ENCODE results near the gene NID2.

NID2 gene

DNA sequence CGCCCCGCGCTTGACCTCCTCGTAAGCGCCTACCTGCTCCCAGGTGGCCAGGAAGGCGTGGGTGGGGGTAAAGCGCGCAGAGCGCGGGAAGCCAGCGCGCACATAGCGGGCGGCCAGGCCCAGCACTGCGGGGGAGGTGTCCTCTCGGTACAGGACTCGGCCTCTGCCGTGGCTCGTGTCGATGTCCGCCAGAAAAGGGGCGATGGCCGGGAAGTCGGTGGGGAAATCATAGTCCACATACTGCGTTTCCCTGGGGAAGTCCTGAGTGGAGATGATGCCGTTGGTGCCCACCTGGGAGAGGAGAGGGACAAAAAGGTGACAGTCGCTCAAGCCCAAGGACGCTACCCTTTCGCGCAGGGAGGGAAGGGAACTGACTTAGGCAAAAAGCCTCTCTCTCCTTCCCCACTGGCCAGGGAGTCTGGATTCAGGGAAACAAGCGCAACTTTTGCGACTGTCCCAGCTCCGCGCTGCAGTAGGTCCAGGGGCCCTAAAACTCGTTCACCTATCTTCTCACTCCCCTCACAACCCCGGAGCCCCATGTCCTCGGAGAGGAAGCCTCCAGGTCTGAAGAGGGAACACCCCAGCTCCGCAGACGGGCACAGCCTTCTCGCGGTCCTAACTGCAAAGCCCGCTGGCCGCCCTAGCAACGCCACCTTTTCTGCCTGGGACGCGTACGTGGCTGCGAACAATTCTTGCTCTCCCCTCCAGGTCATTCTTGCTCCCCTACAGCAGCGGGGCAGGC lies 815 bp downstream of the NID2 start:
- H3K4me3 ChIP-seq (ENCODE audit: low read depth, low read length), result no peak overlapping the region
- TF ChIP-seq, protein P1, sequence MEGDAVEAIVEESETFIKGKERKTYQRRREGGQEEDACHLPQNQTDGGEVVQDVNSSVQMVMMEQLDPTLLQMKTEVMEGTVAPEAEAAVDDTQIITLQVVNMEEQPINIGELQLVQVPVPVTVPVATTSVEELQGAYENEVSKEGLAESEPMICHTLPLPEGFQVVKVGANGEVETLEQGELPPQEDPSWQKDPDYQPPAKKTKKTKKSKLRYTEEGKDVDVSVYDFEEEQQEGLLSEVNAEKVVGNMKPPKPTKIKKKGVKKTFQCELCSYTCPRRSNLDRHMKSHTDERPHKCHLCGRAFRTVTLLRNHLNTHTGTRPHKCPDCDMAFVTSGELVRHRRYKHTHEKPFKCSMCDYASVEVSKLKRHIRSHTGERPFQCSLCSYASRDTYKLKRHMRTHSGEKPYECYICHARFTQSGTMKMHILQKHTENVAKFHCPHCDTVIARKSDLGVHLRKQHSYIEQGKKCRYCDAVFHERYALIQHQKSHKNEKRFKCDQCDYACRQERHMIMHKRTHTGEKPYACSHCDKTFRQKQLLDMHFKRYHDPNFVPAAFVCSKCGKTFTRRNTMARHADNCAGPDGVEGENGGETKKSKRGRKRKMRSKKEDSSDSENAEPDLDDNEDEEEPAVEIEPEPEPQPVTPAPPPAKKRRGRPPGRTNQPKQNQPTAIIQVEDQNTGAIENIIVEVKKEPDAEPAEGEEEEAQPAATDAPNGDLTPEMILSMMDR (IDR thresholded peaks at IDR 0.05; ENCODE audit: borderline replicate concordance, insufficient read depth, low read depth, low read length), result no peak

DNA sequence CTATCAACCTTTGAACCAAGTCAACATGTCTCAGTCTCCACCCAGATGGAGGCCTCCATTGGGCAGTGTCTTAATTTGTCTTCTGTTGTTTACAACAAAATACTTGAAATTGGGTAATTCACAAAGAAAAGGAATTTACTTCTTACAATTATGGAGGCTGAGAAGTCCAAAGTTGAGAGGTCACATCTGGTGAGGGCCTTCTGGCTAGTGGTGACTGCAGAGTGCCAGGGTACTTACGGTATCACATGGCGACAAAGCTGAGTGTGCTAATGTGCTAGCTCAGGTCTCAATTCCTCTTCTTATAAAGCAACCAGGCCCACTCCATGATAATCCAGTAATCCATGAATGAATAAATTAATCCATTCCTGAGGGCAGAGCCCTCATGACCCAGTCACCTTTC lies 4.7 kb downstream of the NID2 start:
- TF ChIP-seq, protein P1 (IDR thresholded peaks at IDR 0.05; ENCODE audit: borderline replicate concordance, insufficient read depth, low read depth, low read length), result no peak
- H3K4me3 ChIP-seq (ENCODE audit: low read depth, low read length), result no peak overlapping the region

DNA sequence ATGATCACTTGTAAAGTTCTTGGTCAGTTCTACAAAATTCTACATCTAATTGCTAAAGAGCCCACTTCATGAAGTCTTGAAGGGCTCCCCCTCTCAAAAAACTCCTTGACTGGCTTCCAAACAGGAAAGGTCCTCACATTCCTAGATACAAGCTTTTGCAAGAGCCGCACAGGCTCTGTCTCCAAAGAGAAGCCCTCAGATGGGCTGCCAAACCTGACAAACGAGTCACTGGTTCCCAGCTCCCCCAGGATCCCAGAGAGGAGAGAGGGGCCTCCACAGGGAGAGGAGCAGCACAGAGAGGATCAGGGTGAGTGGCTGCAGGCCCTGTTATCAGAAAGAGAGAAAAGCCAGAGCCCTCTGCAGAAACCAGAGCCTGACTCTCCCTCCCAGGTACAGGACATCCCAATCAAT lies 5.8 kb downstream of the NID2 start:
- TF ChIP-seq, protein P1 (IDR thresholded peaks at IDR 0.05; ENCODE audit: borderline replicate concordance, insufficient read depth, low read depth, low read length), result no peak
- H3K4me3 ChIP-seq (ENCODE audit: low read depth, low read length), result no peak overlapping the region

DNA sequence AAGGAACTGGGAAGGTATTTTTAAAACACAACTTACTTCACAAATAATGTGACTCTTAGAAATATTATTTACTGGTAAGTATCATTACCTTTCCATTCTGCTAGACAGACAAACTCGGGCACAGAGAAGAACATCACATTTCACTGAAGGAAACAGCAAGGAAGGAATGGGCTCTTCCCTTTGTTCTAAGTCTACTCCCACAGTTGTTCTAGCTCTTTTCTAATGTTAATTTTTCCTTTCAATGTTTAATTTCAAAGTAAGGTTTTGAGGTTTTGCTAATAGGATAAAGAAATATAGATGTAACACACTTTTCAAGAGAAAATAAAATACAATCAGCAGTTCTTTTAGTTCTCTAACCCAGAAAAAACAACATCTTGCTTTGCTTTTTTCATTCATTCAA lies 7.0 kb downstream of the NID2 start:
- TF ChIP-seq, protein P1 (IDR thresholded peaks at IDR 0.05; ENCODE audit: borderline replicate concordance, insufficient read depth, low read depth, low read length), result no peak
- no peak overlapping the region for H3K4me3 ChIP-seq (ENCODE audit: low read depth, low read length)

DNA sequence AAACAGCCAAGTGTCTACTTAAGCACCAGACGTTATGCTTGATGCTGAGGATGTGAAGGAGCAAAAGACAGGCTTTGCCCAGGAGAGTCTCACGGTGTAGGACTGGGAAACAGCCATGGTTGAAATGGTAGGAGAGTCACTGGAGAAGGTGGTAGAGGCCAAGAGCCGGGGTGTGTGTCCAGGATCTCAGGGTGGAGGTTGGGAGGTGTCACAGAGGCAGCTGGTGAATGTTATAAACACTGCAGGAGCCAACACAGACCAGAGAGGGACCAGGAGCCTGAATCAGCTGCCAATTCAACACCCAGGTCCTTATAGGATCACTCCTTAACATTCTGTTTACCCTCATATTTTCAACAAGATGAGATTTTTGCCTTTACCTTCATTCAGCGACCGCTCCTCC lies 7.5 kb downstream of the NID2 start:
- TF ChIP-seq, protein P1 (IDR thresholded peaks at IDR 0.05; ENCODE audit: borderline replicate concordance, insufficient read depth, low read depth, low read length), result no peak
- H3K4me3 ChIP-seq (ENCODE audit: low read depth, low read length), result no peak overlapping the region

DNA sequence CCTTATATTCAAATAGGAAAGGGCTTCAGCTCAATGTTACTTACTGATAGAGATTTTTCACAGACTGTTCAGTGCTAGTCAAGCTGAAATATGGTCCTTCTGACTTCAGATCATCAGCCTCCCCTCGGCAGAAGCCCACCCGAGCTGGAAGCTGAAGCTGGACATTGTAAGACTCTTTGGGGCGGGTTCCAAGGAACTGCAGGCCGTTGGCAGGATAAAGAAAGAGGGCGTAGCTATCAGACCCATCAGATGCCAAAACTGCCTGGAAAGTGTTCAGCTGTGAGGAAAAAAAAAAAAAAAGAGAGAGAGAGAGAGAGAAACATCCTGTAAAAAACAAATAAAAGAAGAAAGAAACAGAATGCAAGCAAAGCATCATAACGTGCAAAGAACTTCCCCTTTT lies 8.8 kb downstream of the NID2 start:
- TF ChIP-seq, protein P1 (IDR thresholded peaks at IDR 0.05; ENCODE audit: borderline replicate concordance, insufficient read depth, low read depth, low read length), result no peak
- no peak overlapping the region for H3K4me3 ChIP-seq (ENCODE audit: low read depth, low read length)

DNA sequence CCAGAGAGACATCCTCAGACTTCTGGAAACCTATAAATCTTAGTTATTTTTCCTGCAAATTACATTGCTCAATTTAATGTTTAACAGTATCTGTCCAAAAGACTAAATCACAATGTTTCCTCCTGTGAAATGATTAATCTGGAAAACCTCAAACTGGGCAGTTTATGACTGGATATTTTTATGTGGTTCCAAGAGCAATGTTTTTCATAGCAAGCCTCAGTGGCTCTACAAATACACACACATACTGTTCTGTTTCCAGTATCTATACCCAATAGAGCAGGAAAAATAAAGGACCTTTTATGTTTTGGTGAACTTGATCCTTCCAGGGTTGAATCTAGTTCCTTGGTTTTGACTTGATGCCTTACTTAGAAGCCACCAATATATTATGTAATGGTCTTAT lies 9.2 kb downstream of the NID2 start:
- TF ChIP-seq, protein P1 (IDR thresholded peaks at IDR 0.05; ENCODE audit: borderline replicate concordance, insufficient read depth, low read depth, low read length), result no peak
- no peak overlapping the region for H3K4me3 ChIP-seq (ENCODE audit: low read depth, low read length)
